HEK293T (cell line): ENCODE results near the gene TEKT3.

ENCODE experiments used
- ARNT ChIP-seq: fragments of 450-650 bp; IDR thresholded peaks from 2 replicates; pipeline ENCODE4 v1.6.1; 2017; ENCODE audit warnings: mild to moderate bottlenecking
- BHLHE40 ChIP-seq: fragments of 450-650 bp; IDR thresholded peaks from 2 replicates; pipeline ENCODE4 v1.6.1; 2016; ENCODE audit warnings: mild to moderate bottlenecking, moderate library complexity, borderline replicate concordance
- CTBP1 ChIP-seq: fragments of 450-650 bp; IDR thresholded peaks from 2 replicates; pipeline ENCODE4 v1.6.1; 2016; ENCODE audit warnings: borderline replicate concordance
- ELF4 ChIP-seq: fragments of 450-650 bp; IDR thresholded peaks from 2 replicates; pipeline ENCODE4 v1.6.1; 2017; ENCODE audit warnings: antibody characterized with exemption
- FOXA1 ChIP-seq: fragments of 450-650 bp; IDR thresholded peaks from 2 replicates; pipeline ENCODE4 v1.6.1; 2016; ENCODE audit warnings: mild to moderate bottlenecking
- FOXK2 ChIP-seq: fragments of 450-650 bp; IDR thresholded peaks from 2 replicates; pipeline ENCODE4 v1.6.1; 2016; ENCODE audit warnings: mild to moderate bottlenecking
- FOXM1 ChIP-seq: fragments of 450-650 bp; IDR thresholded peaks from 2 replicates; pipeline ENCODE4 v1.6.1; 2017; ENCODE audit warnings: mild to moderate bottlenecking, borderline replicate concordance
- HDGF ChIP-seq: fragments of 450-650 bp; IDR thresholded peaks from 2 replicates; pipeline ENCODE4 v1.6.1; 2017; ENCODE audit warnings: antibody characterized with exemption, borderline replicate concordance
- NFRKB ChIP-seq: fragments of 450-650 bp; IDR thresholded peaks from 2 replicates; pipeline ENCODE4 v1.6.1; 2016; ENCODE audit warnings: mild to moderate bottlenecking, moderate library complexity
- PKNOX1 ChIP-seq: fragments of 450-650 bp; IDR thresholded peaks from 2 replicates; pipeline ENCODE4 v1.6.1; 2016
- SP1 ChIP-seq: fragments of 450-650 bp; IDR thresholded peaks from 2 replicates; pipeline ENCODE4 v1.6.1; 2017
- SUZ12 ChIP-seq: fragments of 450-650 bp; IDR thresholded peaks from 2 replicates; pipeline ENCODE4 v1.6.1; 2016; ENCODE audit warnings: mild to moderate bottlenecking
- TARDBP ChIP-seq: fragments of 450-650 bp; IDR thresholded peaks from 2 replicates; pipeline ENCODE4 v1.6.1; 2016
- ZNF384 ChIP-seq: fragments of 450-650 bp; IDR thresholded peaks from 2 replicates; pipeline ENCODE4 v1.6.1; 2016

- TF ChIP-seq ELF4 (no peak), FOXK2 (no peak), TARDBP (no peak), PKNOX1 (no peak), SP1 (no peak), BHLHE40 (no peak), FOXA1 (no peak), FOXM1 (no peak), HDGF (no peak), NFRKB (no peak), ARNT (no peak), SUZ12 (no peak), ZNF384 (no peak), CTBP1 (no peak)
Measured at GRCh38 chr17:15281909-15282308, 59.5 kb downstream of the TEKT3 start.
